Ureter (tissue), 1 donor: ENCODE results near the gene PHLDB3. TPM values are rescaled to one million over a fixed set of nuclear protein-coding genes. Genes with fewer than 3 reads are reported as not detected.

Source experiments
- DNase-seq: peaks from one replicate; pipeline ENCODE4 v3.0.0-alpha.2; 2020; ENCODE audit warnings: low spot score
- total RNA-seq: library from RNA; stranded (reverse); gene quantifications from one replicate; pipeline ENCODE4 v1.2.4, GENCODE V29; 2023
- donor health status: DM: yes; HTN: yes; CAD: no.

Gene PHLDB3
- total RNA-seq, 1 donor from 2014 or later = 39.5 TPM

DNA sequence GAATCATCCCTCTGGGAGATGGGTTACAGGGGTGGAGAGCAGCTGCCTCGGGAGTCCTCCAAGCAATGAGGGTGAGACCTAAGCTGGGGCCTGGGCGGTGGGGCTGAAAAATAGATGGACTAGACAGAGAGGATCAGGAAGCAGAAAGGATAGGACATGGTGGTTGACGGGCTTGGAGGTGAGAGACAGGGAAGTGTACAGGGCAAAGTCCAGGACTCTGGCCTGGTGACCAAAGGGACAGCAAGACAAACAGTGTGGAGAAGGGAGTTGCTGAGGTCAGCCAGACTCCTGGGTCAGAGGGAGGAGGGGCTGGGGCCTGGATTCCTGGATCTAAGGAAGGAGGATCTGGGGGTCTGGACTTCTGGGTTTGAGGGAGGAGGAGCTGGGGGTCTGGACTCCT is 5.5 kb downstream of the PHLDB3 start:
- DNase-seq = no peak

DNA sequence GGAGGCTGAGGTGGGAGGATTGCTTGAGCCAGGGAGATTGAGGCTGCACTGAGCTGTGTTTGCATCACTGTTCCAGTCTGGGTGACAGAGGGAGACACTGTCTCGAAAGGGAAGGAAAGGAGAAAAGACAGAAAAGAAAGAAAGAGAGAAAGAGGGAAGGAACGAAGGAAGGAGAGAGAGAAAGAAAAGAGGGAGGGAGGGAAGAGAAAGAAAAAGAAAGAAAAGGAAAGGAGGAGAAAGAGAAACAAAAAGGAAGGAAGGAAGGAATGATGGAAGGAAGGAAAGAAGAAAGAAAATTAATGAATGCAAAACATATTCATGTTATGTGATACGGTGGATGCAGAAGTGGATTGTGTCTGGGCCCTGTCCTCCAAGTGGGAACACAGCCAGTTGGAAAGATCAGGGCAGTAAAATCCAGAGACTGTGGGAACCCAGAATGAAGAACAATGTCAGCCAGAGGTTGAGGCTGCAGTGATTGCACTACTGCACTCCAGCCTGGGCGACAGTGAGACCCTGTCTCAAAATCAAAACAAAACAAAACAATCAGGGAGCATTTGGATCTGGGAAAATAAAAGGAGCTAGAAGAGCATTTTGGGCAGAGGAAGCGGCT is 6.2 kb downstream of the PHLDB3 start:
- DNase-seq = no peak

DNA sequence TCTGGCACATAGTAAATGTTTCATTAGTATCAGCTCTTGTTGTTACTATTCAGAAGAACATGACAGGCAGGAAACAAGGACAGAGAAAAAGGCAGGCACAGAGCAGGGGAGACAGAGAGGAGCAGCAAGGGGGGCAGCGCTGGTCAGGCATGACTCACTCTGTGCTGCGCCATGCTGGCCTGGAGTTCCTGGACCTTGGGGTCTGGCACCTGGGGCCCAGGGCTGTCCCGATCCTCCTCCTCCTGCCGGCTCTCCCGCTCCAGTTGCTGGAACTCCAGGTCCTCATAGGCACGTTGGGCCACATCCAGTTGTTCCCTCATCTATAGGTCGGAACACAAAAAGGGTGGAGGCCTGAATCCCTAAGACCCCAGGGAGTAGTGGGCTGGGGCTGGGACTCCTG is 7.6 kb downstream of the PHLDB3 start:
- DNase-seq = no peak

GRCh38 chr19:43495082-43495481 is 9.5 kb downstream of the PHLDB3 start:
- no peak for DNase-seq

DNA sequence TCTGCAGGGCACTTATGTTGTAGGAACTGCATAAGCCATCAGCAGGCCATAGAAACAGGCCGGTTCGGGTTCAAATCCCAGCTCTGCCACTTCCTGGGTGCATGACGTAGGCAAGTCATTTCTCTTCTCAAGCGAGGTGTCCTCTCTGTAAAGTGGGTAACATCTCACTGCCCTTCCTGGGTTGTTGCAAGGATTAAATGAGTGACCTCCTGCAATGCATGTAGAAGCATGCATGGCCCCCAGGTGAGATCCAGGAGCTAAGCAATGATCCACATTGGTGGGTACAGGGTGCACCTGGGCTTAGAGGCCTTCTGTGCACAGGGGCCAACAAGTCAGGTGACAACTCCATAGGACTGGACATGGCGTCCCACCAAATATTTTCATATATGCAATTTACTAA is 13.8 kb downstream of the PHLDB3 start:
- no peak for DNase-seq

GRCh38 chr19:43489979-43490599 is 14.5 kb downstream of the PHLDB3 start:
- DNase-seq = no peak

GRCh38 chr19:43489310-43489709 is 15.2 kb downstream of the PHLDB3 start:
- DNase-seq = no peak

DNA sequence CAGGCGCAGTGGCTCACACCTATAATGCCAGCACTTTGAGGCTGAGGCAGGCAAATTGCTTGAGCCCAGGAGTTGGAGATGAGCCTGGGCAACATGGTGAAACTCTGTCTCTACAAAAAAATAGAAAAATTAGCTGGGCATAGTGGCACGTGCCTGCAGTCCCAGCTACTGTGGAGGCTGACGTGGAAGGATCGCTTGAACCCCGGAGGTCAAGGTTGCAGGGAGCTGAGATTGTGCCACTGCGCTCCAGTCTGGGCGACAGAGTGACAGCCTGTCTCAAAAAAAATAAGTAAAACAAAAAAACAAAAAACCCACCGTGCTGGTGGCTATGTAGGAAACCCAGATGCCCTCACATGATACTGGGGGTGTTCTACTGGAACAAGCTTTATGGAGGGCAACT is 16.4 kb downstream of the PHLDB3 start:
- DNase-seq = no peak

DNA sequence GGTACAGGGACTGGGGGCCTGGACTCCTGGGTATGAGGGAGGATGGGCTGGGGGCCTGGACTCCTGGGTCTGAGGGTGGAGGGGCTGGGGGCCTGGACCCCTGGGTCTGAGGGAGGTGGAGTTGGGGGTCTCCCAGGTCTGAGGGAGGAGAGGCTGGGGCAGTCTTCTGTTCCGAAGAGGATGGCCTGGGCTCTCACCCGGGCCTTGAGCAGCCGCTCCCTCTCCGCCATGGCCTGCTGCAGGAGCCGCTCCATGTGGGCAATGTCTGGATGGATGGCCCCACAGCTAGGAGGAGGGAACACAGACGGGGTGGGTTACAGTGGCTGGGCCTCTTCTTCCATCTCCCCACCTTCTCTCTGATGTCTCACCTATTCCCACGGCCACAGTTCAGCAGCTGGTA is 18.1 kb downstream of the PHLDB3 start:
- no peak for DNase-seq

GRCh38 chr19:43485951-43486350 is 18.6 kb downstream of the PHLDB3 start:
- no peak for DNase-seq

GRCh38 chr19:43483281-43483680 is 21.3 kb downstream of the PHLDB3 start:
- DNase-seq = no peak

- DNase-seq = no peak
Observed at GRCh38 chr19:43482193-43482592, 22.4 kb downstream of the PHLDB3 start.

- no peak for DNase-seq
Observed at GRCh38 chr19:43481701-43482100, 22.8 kb downstream of the PHLDB3 start.

- no peak for DNase-seq
Observed at GRCh38 chr19:43480574-43480973, 24.0 kb downstream of the PHLDB3 start.

- no peak for DNase-seq
Observed at GRCh38 chr19:43479961-43480561, 24.5 kb downstream of the PHLDB3 start.

- DNase-seq = no peak
Observed at GRCh38 chr19:43479226-43479625, 25.3 kb downstream of the PHLDB3 start.

DNA sequence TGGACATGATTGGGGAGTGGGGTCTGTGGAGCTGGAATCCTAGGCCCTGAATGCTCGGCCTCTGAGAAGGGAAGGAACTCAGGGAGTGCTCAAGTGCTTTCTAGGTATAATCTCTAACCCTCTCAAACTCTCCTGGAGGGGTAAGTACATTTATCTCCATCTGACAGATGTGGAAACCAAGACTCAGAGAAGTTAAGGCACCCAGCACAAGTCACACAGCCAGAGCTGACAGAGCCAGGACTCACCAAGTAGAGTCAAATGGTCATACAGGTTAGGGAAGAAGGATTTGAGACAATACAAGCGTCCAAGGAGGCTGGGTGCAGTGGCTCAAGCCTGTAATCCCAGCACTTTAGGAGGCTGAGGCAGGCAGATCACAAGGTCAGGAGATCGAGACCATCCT is 26.2 kb downstream of the PHLDB3 start:
- DNase-seq = no peak

DNA sequence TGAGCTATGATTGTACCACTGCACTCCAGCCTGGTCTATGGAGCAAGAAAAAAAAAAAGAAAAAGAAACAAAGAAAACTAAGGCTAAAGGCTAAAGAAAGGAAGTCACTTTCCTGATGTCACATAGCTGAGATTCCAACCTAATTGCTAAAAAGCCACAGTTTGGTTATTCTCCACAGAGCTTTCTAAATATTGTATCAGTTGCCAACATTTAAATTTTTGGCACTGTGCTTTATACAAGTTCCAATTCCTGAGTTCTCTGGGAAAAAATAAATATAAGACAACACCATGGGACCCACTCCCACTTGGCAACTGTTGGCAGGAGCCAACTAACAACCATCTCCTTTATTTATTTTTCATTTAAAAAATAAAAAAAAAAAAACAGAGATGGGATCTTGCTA is 27.9 kb downstream of the PHLDB3 start:
- no peak for DNase-seq

- DNase-seq = peak; percentile 96
Observed at GRCh38 chr19:43474986-43475705, 29.4 kb downstream of the PHLDB3 start.

DNA sequence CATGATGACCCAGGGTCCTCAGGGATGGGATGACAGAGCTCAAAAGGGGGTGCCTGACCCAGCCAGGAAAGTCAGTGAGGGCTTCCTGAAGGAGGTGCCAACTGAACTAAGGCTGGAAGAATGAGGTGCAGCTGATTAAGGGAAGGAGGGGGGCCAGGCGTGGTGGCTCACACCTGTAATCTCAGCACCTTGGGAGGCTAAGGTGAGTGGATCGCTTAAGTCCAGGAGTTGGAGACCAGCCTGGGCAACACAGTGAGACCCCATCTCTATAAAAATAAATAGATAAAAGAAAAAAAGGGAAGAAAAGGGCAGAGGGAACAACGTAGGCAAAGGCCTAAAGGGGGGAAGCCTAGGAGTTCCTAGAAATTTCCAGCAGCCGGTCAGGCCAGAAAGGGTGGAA is 30.1 kb downstream of the PHLDB3 start:
- no peak for DNase-seq

- peak; percentile 77 for DNase-seq
Observed at GRCh38 chr19:43471091-43471490, 33.5 kb downstream of the PHLDB3 start.

DNA sequence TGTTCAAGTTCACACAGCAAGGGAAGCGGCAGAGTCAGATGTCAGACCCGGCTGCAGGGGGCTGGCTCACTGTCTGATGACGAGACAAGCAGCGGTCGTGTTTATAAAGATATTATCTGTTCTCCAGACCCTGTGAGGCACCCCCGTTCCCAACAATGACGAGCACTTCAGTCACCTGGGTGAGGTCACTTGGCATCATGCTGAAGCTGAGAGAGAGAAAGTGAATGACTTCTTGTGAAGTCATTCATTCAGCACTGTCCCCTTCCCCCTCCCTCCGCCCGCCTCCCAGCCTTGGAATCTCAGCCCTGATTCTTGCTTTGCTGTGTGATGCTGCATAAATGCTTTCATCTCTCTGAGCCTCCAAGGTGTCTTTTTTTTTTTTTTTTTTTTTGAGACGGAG is 34.3 kb downstream of the PHLDB3 start:
- DNase-seq = no peak

GRCh38 chr19:43469160-43469480 is 35.4 kb downstream of the PHLDB3 start:
- DNase-seq = no peak
